SJCRH30 (cell line): Measurements from ENCODE around the gene RTL10. TPM values are rescaled to one million over a fixed set of nuclear protein-coding genes. Genes with fewer than 3 reads are reported as not detected.
A peak's percentile ranks its signal among the peaks of the same experiment; 100 is the strongest.
"Not testable (repeated sequence)": the region's sequence is repeated elsewhere in the genome, so short reads cannot be mapped to it uniquely, and the experiment has no call there.

Experiments used
- DNase-seq, 2 experiments: peaks; one replicate each; pipeline ENCODE4 v3.0.0-alpha.2; 2015 to 2020
- H3K27ac ChIP-seq: fragments of 250-450 bp; sonication (Bioruptor Pico); 2 replicates; pipeline ENCODE4 v1.5.1; 2020; ENCODE audit warnings: mild to moderate bottlenecking, moderate library complexity
- H3K27me3 ChIP-seq: fragments of 250-450 bp; sonication (Bioruptor Pico); 2 replicates; pipeline ENCODE4 v1.5.1; 2020; ENCODE audit warnings: mild to moderate bottlenecking, moderate library complexity
- H3K36me3 ChIP-seq: fragments of 250-450 bp; sonication (Bioruptor Pico); 2 replicates; pipeline ENCODE4 v1.5.1; 2020; ENCODE audit warnings: mild to moderate bottlenecking, moderate library complexity
- H3K4me1 ChIP-seq: fragments of 250-450 bp; sonication (Bioruptor Pico); 2 replicates; pipeline ENCODE4 v1.5.1; 2020; ENCODE audit warnings: mild to moderate bottlenecking, moderate library complexity
- H3K4me3 ChIP-seq: fragments of 250-450 bp; sonication (Bioruptor Pico); 2 replicates; pipeline ENCODE4 v1.5.1; 2020; ENCODE audit warnings: mild to moderate bottlenecking, moderate library complexity
- H3K9me3 ChIP-seq: fragments of 250-450 bp; sonication (Bioruptor Pico); replicated peaks from 2 replicates; pipeline ENCODE4 v1.5.1; 2020; ENCODE audit warnings: mild to moderate bottlenecking, moderate library complexity
- total RNA-seq: library from RNA; depleted of rRNA; stranded (reverse); fragments of >200 nt; shearing (Covaris generic); gene quantifications from 2 replicates; pipeline ENCODE4 v1.2.3, GENCODE V29; 2014

The RTL10 gene
- total RNA-seq, 1 experiment from 2014 or later, result 19.1 TPM

DNA sequence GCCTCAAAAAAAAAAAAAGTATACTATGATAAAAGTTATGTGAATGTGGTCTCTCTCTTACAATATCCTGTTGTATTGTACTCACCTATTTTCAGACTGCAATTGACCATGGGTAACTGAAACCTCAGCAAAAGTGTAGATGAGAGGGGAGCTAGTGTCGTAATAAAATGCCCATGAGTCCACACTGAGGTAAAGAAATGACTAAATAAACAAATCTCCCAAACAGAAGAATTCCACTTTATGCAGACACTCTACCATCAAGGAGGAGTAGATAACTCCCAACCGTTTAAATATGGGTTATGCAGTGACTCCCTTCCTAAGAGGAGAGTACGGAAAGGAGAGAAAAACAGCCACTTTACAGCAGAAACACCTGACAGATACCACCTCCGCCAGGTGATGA is 14.6 kb downstream of the RTL10 start:
- H3K9me3 ChIP-seq, result no peaks in the 10 kb centered on the region
- no peaks in the 10 kb centered on the region for H3K4me1 ChIP-seq
- DNase-seq, result no peak

DNA sequence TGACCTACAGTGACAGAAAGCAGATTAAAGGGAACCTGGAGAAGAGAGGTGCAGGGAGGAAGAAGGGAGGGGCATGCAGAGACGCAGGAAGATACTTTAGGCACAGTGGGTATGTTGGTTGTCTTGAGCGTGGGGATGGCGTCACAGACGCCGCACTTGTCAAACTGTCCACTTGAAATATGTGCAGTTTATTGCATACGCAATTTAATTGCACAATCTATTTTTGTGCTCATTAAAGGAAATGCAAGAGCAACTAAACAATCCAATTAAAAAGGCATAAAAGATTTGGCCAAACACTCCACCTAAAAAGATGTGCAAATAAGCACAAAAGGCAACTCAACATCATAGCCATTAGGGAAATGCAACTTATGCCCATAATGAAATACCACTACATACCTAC is 16.8 kb downstream of the RTL10 start:
- Histone ChIP-seq H3K27ac (no peak overlapping the region), H3K9me3 (no peaks in the 10 kb centered on the region), H3K4me1 (no peaks in the 10 kb centered on the region), H3K27me3 (no peaks in the 10 kb centered on the region), H3K36me3 (no peaks in the 10 kb centered on the region), H3K4me3 (no peak overlapping the region)
- no peak for DNase-seq

More for the DNA sequence above, 14.6 kb downstream of the RTL10 start:
- Histone ChIP-seq H3K36me3 (no peaks in the 10 kb centered on the region), H3K27ac (no peak overlapping the region), H3K4me3 (no peak overlapping the region), H3K27me3 (no peaks in the 10 kb centered on the region)

DNA sequence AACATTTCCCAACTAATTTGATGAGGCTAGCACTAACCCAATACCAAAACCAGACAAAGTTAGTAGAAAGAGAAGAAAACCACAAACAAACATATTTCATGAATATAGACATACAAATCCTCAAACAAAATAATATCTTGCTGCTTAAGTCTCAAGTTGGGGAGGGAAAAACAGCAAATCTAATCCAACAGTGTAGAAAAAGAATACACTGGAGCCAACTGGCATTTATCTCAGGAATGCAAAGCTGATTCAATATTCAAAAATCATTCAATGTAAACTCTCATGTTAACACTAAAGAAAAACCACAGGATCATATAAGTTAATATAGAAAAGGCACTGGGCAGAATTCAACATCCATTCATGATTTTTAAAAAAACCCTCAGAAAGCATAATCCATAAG is 18.2 kb downstream of the RTL10 start:
- H3K9me3 ChIP-seq, result no peaks in the 10 kb centered on the region
- no peaks in the 10 kb centered on the region for H3K27me3 ChIP-seq
- DNase-seq, result no peak
- H3K4me3 ChIP-seq, result no peak overlapping the region
- no peaks in the 10 kb centered on the region for H3K36me3 ChIP-seq
- H3K27ac ChIP-seq, result no peak overlapping the region
- no peaks in the 10 kb centered on the region for H3K4me1 ChIP-seq

DNA sequence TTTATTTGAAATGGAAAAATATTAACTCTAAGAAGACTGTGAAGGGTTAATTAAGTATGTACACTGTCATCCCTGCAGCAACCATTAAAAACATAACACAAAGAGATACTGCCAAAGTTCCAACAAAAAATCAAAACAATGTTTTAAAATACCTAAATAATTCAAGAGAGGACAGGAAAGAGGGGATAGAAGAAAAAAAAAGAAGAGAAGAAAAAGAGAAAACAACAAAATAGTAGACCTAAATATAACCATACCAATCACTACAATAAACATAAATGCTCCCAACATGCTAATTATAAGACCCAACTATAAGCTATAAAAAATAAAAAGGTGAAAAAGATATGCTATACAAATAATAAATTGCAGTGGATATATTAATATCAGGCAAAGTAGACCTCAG is 20.1 kb downstream of the RTL10 start:
- H3K27me3 ChIP-seq, result no peaks in the 10 kb centered on the region
- no peak overlapping the region for H3K27ac ChIP-seq
- no peaks in the 10 kb centered on the region for H3K36me3 ChIP-seq
- no peak for DNase-seq
- no peaks in the 10 kb centered on the region for H3K4me1 ChIP-seq
- H3K4me3 ChIP-seq, result no peak overlapping the region
- no peaks in the 10 kb centered on the region for H3K9me3 ChIP-seq

DNA sequence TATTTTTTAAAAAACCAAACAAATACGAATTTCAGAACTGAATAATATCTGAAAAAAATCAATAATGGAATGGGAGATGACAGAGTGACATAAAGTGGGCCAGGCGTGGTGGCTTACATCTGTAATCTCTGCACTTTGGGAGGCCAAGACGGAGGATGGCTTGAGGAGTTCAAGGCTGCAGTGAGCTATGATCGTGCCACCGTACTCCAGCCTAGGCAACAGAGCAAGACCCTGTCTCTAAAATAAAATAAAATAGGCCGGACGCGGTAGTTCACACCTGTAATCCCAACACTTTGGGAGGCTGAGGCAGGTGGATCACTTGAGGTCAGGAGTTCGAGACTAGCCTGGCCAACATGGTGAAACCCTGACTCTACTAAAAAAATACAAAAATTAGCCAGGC is 21.3 kb downstream of the RTL10 start:
- not testable (repeated sequence) for H3K27ac ChIP-seq, H3K4me1 ChIP-seq, H3K27me3 ChIP-seq, H3K36me3 ChIP-seq, DNase-seq, H3K9me3 ChIP-seq, H3K4me3 ChIP-seq

DNA sequence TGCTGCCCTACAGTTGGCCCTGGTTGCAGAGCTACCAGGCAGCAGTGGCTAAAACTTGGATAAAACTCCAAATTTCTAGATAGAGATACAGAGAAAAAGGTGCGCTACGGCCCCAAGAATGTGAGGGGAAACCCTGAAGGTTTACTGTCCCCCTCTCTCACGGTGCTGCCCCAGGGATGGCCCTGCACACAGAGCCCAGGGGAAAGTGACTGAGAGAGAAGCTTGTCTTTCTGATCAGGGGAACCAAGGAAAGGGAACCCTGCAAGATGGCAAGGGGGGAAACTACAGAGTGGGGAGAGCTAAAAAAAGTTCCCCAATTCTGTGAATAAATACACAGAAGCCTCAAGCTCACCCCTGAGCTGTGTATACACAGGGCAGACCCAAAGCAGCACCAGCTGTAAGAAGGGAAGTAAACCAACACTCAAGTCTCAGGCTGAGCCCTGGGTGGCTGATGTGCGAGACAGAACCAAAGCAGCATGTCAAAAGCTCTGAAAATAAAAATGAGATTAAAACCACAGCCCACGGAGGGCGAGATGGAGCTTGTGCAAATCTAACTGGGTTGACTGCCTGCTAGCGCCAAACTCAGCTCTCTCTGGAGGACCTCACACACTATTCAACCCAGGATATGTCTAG is 22.1 kb downstream of the RTL10 start:
- Histone ChIP-seq H3K9me3 (no peaks in the 10 kb centered on the region), H3K27ac (no peak overlapping the region), H3K4me1 (no peaks in the 10 kb centered on the region), H3K27me3 (no peaks in the 10 kb centered on the region), H3K4me3 (no peak overlapping the region), H3K36me3 (0 out of 2 replicates have a peak, but pooled peaks cover 2% of the 10 kb centered on the region)
- no peak for DNase-seq

DNA sequence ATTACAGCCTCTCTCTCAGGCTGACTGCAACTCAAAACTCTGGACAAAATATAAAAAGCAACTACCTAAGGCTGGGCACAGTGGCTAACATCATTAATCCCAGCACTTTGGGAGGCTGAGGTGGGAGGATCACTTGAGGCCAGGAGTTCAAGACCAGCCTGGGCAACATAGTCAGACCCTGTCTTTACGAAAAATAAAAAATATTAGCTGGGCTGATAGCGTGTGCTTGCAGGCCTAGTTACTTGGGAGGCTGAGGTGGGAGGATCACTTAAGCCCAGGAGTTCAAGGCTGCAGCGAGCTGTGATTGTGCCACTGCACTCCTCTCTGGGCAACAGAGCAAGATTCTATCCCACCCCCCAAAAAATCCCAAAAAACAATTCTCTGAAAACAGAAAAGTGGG is 22.7 kb downstream of the RTL10 start:
- H3K27ac ChIP-seq, H3K27me3 ChIP-seq, H3K36me3 ChIP-seq, H3K4me3 ChIP-seq, DNase-seq, H3K9me3 ChIP-seq, H3K4me1 ChIP-seq: not testable (repeated sequence)

DNA sequence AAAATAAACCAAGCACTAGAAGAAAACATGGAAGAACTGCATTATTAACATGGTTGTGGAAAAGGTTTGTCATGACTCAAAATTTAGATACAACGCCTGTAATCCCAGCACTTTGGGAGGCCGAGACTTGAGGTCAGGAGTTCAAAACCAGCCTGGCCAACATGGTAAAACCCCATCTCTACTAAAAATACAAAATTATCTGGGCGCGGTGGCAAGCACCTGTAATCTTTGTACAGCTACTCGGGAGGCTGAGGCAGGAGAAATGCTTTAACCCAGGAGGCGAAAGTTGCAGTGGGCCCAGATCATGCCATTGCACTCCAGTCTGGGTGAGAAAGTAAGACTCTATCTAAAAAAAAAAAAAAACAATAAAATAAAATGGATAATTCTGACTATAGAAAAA is 23.7 kb downstream of the RTL10 start:
- Histone ChIP-seq H3K36me3 (0 out of 2 replicates have a peak, but pooled peaks cover 2% of the 10 kb centered on the region), H3K27ac (no peak overlapping the region), H3K4me1 (no peaks in the 10 kb centered on the region), H3K27me3 (no peaks in the 10 kb centered on the region), H3K9me3 (no peaks in the 10 kb centered on the region), H3K4me3 (no peak overlapping the region)
- no peak for DNase-seq

DNA sequence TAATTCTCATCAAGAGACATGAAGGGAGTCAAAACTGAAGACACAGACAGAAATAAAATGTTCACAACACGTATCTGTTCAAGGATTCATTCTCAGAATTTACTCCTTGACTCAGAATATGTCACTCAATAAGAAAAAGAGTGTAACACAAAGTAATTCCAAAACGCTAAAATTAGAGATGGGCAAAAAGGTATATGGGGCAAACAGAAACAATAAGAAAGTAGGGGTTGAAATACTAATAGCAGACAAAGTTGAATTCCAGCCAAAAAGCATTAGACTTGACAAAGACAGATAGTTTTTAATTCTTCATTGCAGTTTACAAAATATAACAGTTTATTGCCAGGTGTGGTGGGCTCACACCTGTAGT is 26.7 kb downstream of the RTL10 start:
- Histone ChIP-seq H3K36me3 (0 out of 2 replicates have a peak, but pooled peaks cover 2% of the 10 kb centered on the region), H3K4me1 (peaks cover 22% of the 10 kb centered on the region), H3K27ac (no peak overlapping the region), H3K9me3 (no peaks in the 10 kb centered on the region), H3K27me3 (no peaks in the 10 kb centered on the region), H3K4me3 (no peak overlapping the region)
- DNase-seq, result no peak

DNA sequence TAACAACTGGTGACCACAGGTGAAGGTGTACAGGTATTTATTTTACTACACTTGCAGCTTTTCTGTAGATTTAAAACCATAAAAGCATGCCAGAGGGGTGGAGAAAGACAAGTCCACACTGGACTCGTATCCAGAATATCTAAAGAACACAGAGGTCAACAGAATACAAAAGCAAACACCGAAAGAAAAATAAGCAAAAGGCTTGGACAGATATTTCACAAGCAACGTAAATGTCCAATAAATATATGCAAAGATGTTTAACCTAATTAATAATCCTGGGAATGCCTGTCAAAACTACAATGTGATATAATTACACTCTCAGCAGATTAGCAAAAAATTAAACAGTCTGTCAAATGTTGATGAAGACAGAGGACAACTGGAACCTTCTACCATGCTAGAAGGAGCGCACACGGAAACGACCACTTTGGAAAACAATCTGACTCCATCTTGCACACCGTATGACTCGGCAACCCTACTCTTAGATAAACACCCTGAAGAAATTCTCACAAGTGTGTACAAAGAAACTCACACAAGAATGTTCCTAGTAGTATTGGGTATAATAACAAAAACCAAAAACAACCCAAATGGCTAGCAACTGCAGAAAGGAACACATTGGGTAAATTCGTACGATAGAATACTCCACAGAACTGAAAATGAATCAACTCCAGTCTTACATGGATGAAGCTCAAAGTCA is 27.2 kb downstream of the RTL10 start:
- DNase-seq, result no peak
- 0 out of 2 replicates have a peak, but pooled peaks cover 2% of the 10 kb centered on the region for H3K36me3 ChIP-seq
- H3K27ac ChIP-seq, result no peak overlapping the region
- no peaks in the 10 kb centered on the region for H3K9me3 ChIP-seq
- H3K27me3 ChIP-seq, result no peaks in the 10 kb centered on the region
- H3K4me1 ChIP-seq, result peaks cover 27% of the 10 kb centered on the region
- no peak overlapping the region for H3K4me3 ChIP-seq

DNA sequence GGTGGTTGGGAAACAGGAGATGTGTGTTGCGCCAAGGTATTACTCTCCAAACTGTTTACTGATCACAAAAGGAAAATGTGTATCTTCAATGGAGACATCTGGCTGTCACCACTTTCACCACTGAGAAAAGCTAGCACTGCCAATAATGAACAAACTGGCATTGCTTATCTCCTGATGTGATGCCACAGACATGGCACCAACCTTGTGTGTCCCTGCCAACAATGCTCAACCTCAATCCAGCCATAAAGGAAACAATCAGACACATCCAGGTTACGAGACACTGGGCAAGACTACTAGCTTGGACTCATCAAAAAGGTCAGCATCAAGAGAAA is 28.1 kb downstream of the RTL10 start:
- 0 out of 2 replicates have a peak, but pooled peaks cover 2% of the 10 kb centered on the region for H3K36me3 ChIP-seq
- no peak overlapping the region for H3K4me3 ChIP-seq
- H3K27ac ChIP-seq, result no peak overlapping the region
- peaks cover 34% of the 10 kb centered on the region for H3K4me1 ChIP-seq
- no peak for DNase-seq
- no peaks in the 10 kb centered on the region for H3K9me3 ChIP-seq
- H3K27me3 ChIP-seq, result no peaks in the 10 kb centered on the region

DNA sequence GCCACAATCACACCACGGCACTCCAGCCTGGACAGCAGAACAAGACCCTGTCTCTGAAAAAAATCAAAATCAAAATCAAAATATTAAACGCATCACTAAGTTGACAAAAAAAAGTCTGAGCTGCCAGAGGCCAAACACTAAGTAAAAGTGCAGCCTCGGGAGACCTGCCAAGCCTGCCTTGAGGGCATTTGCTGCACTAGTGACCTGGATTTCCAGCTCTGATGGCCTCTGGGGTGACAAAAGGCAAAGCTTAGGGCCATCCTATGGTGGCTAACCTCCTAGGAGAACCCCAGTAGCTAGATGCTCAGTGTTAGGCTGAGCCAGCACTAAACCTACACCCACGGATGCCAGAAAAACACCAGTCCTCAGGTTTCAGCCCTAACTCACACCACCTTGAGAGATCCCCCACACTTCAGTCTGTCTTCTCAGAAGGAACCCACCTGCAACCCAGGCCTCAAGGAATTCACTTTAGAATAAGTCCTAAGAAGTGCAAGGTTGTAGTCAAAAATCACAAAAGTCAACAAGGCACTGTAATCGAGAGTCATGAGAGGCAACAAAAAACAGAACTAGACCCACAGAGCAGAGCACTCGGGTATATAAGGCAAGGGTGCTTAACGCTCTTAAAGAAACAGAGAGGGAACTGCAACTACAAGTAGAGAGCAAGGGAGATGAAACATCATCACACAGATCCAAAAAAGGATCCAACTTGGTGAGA is 28.6 kb downstream of the RTL10 start:
- no peaks in the 10 kb centered on the region for H3K9me3 ChIP-seq
- no peak for DNase-seq
- H3K4me1 ChIP-seq, result peaks cover 36% of the 10 kb centered on the region
- H3K27me3 ChIP-seq, result no peaks in the 10 kb centered on the region
- H3K4me3 ChIP-seq, result no peak overlapping the region
- H3K27ac ChIP-seq, result no peak overlapping the region
- 0 out of 2 replicates have a peak, but pooled peaks cover 2% of the 10 kb centered on the region for H3K36me3 ChIP-seq

DNA sequence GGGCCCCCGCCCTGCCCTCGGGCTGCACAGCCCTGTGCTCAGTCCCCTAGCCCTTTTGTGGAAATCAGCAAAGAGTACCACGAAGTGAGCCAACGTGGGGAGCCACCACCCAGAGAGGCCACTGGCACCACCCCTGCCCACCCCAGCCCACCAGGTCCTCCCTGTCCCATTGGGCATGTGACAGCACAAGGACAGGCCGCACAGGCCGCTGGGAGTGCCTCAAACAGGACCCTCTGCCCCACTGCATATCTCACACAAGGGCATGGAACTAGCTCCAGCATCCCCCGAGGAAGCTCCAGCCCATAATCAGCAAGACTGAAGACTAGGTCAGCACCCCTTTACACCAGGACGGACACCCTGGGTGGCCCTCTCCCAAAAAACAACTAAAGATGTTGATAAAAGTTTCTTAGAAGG is 29.7 kb downstream of the RTL10 start:
- H3K9me3 ChIP-seq, result no peaks in the 10 kb centered on the region
- no peak for DNase-seq
- no peak overlapping the region for H3K4me3 ChIP-seq
- H3K36me3 ChIP-seq, result 0 out of 2 replicates have a peak, but pooled peaks cover 2% of the 10 kb centered on the region
- H3K27me3 ChIP-seq, result no peaks in the 10 kb centered on the region
- H3K4me1 ChIP-seq, result peaks cover 36% of the 10 kb centered on the region
- H3K27ac ChIP-seq, result no peak overlapping the region

DNA sequence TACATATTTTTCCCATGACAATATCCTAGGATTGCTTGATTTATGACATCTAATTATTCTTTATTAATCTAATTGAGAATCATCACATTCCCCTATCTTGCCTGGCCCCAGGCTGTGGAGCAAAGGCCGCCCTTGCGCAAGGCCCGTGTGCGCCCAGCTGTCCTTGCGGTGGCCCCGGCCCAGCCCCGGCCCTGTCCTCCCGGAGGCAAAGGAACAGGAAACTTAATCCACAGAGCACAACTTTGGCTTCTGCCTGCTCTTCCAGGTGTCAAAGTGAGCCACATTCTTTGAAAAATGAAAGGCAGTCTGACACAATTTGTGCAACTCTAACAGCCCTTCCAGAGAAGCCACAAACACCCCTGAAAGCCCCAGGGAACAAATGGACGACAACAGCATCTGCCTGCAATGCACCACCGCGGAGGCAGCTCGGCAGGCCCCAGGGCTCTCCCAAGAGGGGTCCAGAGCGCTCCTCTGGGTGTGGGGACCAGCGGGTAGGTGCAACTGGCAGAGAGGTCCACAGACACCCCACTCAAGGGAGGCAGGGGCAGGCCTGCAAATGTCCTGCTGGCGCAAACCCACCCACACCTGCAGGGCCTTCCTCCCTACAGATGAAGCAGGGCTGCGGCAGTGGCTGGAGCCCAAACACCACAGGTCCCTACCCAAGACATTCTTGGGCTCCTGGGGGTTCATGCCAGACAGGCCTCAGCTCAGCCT is 30.3 kb downstream of the RTL10 start:
- no peak overlapping the region for H3K27ac ChIP-seq
- peaks cover 36% of the 10 kb centered on the region for H3K4me1 ChIP-seq
- H3K27me3 ChIP-seq, result no peaks in the 10 kb centered on the region
- H3K36me3 ChIP-seq, result 0 out of 2 replicates have a peak, but pooled peaks cover under 1% of the 10 kb centered on the region
- DNase-seq, result peak; percentile 72 to 80
- no peaks in the 10 kb centered on the region for H3K9me3 ChIP-seq
- H3K4me3 ChIP-seq, result no peak overlapping the region

DNA sequence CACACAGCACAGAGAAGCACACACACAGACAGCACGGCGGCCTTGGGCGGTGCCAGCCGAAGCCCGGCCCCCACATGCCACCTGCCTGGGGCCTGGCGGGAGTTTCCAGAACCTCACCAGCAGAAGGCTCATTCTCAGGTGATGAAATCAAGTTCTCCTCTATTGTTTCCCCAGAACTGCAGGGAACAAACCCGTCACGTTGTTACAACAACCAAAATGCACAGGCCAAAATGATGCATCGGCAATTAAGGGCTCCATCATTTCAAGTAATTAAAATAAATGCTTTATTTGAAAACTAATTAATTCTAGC is 30.8 kb downstream of the RTL10 start:
- H3K27ac ChIP-seq, result no peak overlapping the region
- no peaks in the 10 kb centered on the region for H3K36me3 ChIP-seq
- no peaks in the 10 kb centered on the region for H3K9me3 ChIP-seq
- H3K4me1 ChIP-seq, result peaks cover 36% of the 10 kb centered on the region
- DNase-seq, result no peak
- H3K27me3 ChIP-seq, result no peaks in the 10 kb centered on the region
- H3K4me3 ChIP-seq, result no peak overlapping the region
